Osteocyte (in vitro differentiated cells): ENCODE data around the gene SMARCE1. TPM values are rescaled to one million over a fixed set of nuclear protein-coding genes. Genes with fewer than 3 reads are reported as not detected.
"Not testable (repeated sequence)": the region's sequence is repeated elsewhere in the genome, so short reads cannot be mapped to it uniquely, and the experiment has no call there.

Source experiments
- DNase-seq: peaks from one replicate; pipeline ENCODE4 v3.0.0; 2021; ENCODE audit warnings: mixed read lengths; ENCODE audit not compliant: unreplicated experiment; ENCODE audit errors: extremely low spot score
- H3K27ac Mint-ChIP-seq: one replicate; pipeline ENCODE4 v1.8.0; 2021; ENCODE audit warnings: mild to moderate bottlenecking, mixed read lengths; ENCODE audit not compliant: unreplicated experiment
- H3K27me3 Mint-ChIP-seq: one replicate; pipeline ENCODE4 v1.8.0; 2021; ENCODE audit warnings: mixed read lengths; ENCODE audit not compliant: unreplicated experiment
- H3K36me3 Mint-ChIP-seq: one replicate; pipeline ENCODE4 v1.8.0; 2021; ENCODE audit warnings: mixed read lengths; ENCODE audit not compliant: unreplicated experiment
- H3K4me1 Mint-ChIP-seq: one replicate; pipeline ENCODE4 v1.8.0; 2021; ENCODE audit warnings: mixed read lengths; ENCODE audit not compliant: unreplicated experiment
- H3K4me3 Mint-ChIP-seq: one replicate; pipeline ENCODE4 v1.8.0; 2021; ENCODE audit warnings: mild to moderate bottlenecking, moderate library complexity, mixed read lengths; ENCODE audit not compliant: unreplicated experiment
- H3K9me3 Mint-ChIP-seq: one replicate; pipeline ENCODE4 v1.8.0; 2021; ENCODE audit warnings: mixed read lengths; ENCODE audit not compliant: unreplicated experiment
- total RNA-seq: library from RNA; stranded (reverse); gene quantifications from 2 replicates; pipeline ENCODE4 v1.2.1, GENCODE V29; 2021
- TF ChIP-seq, protein P1 (sequence below): fragments of 200-600 bp; sonication (generic); IDR thresholded peaks from 2 replicates; pipeline ENCODE4 v1.5.0; 2021; ENCODE audit warnings: antibody characterized with exemption, mild to moderate bottlenecking, moderate library complexity

SMARCE1 gene
- total RNA-seq, 1 donor from 2014 or later: 145 TPM

- peaks cover 20% of the 10 kb centered on the region for H3K27me3 Mint-ChIP-seq
- H3K4me1 Mint-ChIP-seq: peaks cover 2% of the 10 kb centered on the region
- DNase-seq: no peak
- H3K9me3 Mint-ChIP-seq: no peaks in the 10 kb centered on the region
- no peak overlapping the region for H3K4me3 Mint-ChIP-seq
- H3K27ac Mint-ChIP-seq: no peak overlapping the region
- no peaks in the 10 kb centered on the region for H3K36me3 Mint-ChIP-seq
- TF ChIP-seq, protein P1, sequence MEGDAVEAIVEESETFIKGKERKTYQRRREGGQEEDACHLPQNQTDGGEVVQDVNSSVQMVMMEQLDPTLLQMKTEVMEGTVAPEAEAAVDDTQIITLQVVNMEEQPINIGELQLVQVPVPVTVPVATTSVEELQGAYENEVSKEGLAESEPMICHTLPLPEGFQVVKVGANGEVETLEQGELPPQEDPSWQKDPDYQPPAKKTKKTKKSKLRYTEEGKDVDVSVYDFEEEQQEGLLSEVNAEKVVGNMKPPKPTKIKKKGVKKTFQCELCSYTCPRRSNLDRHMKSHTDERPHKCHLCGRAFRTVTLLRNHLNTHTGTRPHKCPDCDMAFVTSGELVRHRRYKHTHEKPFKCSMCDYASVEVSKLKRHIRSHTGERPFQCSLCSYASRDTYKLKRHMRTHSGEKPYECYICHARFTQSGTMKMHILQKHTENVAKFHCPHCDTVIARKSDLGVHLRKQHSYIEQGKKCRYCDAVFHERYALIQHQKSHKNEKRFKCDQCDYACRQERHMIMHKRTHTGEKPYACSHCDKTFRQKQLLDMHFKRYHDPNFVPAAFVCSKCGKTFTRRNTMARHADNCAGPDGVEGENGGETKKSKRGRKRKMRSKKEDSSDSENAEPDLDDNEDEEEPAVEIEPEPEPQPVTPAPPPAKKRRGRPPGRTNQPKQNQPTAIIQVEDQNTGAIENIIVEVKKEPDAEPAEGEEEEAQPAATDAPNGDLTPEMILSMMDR: no peak
These were observed 50.5 kb downstream of the SMARCE1 start for GRCh38 chr17:40597156-40597555.

DNA sequence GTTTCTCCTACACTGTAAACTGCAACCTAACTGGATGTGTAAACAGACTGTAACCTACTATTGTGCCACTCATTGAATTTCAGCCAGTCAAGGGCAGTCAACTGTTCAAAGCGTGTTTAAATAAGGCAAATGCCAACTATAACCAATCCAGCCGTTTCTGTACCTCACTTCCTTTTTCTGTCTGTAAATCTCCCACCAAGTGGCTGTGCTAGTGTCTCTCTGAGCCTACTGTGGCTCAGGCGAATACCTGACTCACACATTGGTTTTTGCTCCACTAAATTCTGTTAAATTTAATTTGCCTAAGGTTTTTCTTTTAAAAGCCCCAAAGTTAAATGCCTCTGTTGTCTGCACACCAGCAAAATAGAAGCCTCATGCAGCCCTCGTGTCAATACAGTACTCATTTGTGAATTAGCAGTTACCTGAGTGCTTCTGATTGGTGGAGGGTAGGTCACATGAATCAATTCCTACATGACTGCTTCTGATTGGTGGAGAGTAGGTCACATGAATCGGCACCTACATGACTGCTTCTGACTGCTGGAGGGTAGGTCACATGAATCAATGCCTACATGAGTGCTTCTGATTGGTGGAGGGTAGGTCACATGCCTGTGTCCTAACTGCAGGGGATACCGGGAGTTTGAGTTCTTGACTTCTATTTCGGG lies 51.2 kb downstream of the SMARCE1 start:
- no peak overlapping the region for H3K4me3 Mint-ChIP-seq
- H3K36me3 Mint-ChIP-seq: no peaks in the 10 kb centered on the region
- TF ChIP-seq, protein P1: no peak
- H3K27me3 Mint-ChIP-seq: peaks cover 18% of the 10 kb centered on the region
- no peak for DNase-seq
- no peaks in the 10 kb centered on the region for H3K9me3 Mint-ChIP-seq
- peaks cover 2% of the 10 kb centered on the region for H3K4me1 Mint-ChIP-seq
- no peak overlapping the region for H3K27ac Mint-ChIP-seq

DNA sequence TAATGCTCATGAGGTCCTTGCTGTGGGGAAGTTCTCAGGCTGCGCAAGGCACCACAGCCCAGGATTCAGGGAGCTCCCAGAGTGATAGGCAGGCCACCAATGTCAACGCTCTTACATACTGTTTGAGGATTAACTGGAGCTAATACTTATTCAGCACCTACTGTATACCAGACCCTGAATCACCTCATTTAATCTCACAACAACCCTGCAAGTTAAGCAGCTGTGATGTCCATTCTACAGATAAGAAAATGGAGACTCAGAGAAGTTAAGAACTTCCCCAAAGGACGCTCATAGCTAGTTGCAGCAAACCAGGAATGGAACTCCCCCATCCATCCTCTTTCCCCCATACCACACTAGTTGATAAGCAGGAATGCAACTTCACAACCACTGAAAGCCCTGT lies 56.9 kb downstream of the SMARCE1 start:
- H3K9me3 Mint-ChIP-seq: peaks cover 7% of the 10 kb centered on the region

GRCh38 chr17:40588552-40588951 lies 59.1 kb downstream of the SMARCE1 start:
- peaks cover 64% of the 10 kb centered on the region for H3K27me3 Mint-ChIP-seq
- H3K36me3 Mint-ChIP-seq: no peaks in the 10 kb centered on the region
- H3K27ac Mint-ChIP-seq: no peak overlapping the region

More for the DNA sequence above, 56.9 kb downstream of the SMARCE1 start:
- TF ChIP-seq, protein P1: no peak
- H3K27me3 Mint-ChIP-seq: peaks cover 49% of the 10 kb centered on the region
- H3K4me1 Mint-ChIP-seq: no peaks in the 10 kb centered on the region
- H3K27ac Mint-ChIP-seq: no peak overlapping the region
- no peak for DNase-seq
- no peak overlapping the region for H3K4me3 Mint-ChIP-seq
- no peaks in the 10 kb centered on the region for H3K36me3 Mint-ChIP-seq

DNA sequence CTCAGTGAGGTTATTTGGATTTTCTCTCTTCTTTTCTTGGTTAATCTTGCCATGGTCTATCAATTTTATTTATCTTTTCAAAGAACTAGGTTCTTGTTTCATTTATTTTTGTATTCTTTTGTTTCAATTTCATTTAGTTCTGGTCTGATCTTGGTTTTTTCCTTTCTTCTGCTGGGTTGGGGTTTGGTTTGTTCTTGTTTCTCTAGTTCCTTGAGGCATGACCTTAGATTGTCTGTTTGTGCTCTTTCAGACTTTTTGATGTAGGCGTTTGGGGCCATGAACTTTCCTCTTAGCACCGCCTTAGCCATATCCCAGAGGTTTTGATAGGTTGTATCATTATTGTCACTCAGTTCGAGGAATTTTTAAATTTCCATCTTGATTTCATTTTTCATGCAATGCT lies 61.4 kb downstream of the SMARCE1 start:
- not testable (repeated sequence) for DNase-seq, H3K27ac Mint-ChIP-seq, H3K36me3 Mint-ChIP-seq, H3K4me1 Mint-ChIP-seq, H3K4me3 Mint-ChIP-seq
- H3K27me3 Mint-ChIP-seq: peaks cover 80% of the 10 kb centered on the region
- H3K9me3 Mint-ChIP-seq: peaks cover 17% of the 10 kb centered on the region

More at GRCh38 chr17:40588552-40588951, 59.1 kb downstream of the SMARCE1 start:
- TF ChIP-seq, protein P1: no peak
- Mint-ChIP-seq H3K4me1 (no peaks in the 10 kb centered on the region), H3K9me3 (peaks cover 17% of the 10 kb centered on the region), H3K4me3 (no peak overlapping the region)
- no peak for DNase-seq

DNA sequence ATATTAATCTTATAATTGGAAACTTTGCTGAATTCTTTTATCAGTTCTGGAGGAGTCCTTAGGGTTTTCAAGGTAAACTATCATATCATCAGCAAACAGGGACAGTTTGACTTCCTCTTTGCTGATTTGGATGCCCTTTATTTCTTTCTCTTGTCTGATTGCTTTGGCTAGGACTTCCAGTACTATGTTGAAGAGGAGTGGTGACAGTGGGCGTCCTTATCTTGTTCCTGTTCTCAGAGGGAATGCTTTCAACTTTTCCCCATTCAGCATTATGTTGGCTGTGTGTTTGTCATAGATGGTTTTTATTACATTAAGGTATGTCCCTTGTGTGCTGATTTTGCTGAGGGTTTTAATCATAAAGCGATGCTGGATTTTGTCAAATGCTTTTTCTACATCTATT lies 62.7 kb downstream of the SMARCE1 start:
- Mint-ChIP-seq H3K9me3 (peaks cover 17% of the 10 kb centered on the region), H3K27me3 (peaks cover 75% of the 10 kb centered on the region)
- not testable (repeated sequence) for H3K36me3 Mint-ChIP-seq, H3K4me3 Mint-ChIP-seq, H3K27ac Mint-ChIP-seq, DNase-seq, H3K4me1 Mint-ChIP-seq
